ENCODE results near the gene ITPRID1. TPM values are rescaled to one million over a fixed set of nuclear protein-coding genes. Genes with fewer than 3 reads are reported as not detected.

Gene ITPRID1
- total and polyA plus RNA-seq, 2 of the 8 experiments (the other 6 are each of a cell fraction or from before 2014, with no cell fraction given) = 0.09 to 0.47 TPM

DNA sequence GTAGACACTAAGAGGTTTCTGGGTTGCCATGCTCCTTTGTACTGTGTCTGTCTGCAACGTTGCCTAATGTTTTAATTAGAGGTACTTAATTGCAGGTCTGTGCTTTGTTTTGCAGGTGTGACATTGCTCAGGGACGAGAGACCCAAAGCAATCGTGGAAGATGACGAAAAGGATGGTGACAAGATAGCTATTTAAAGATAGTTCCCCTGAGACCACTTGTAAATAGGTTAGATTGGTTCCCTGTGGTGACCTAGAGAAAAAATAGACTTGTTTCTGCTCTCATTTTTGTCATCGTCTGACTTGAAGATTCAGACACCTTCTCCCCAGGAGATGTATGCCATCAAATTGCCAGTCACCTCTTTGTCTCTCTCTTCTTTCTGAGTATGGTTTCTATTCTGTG, 193.2 kb downstream of the ITPRID1 start (continued):
- TF ChIP-seq, protein P1, sequence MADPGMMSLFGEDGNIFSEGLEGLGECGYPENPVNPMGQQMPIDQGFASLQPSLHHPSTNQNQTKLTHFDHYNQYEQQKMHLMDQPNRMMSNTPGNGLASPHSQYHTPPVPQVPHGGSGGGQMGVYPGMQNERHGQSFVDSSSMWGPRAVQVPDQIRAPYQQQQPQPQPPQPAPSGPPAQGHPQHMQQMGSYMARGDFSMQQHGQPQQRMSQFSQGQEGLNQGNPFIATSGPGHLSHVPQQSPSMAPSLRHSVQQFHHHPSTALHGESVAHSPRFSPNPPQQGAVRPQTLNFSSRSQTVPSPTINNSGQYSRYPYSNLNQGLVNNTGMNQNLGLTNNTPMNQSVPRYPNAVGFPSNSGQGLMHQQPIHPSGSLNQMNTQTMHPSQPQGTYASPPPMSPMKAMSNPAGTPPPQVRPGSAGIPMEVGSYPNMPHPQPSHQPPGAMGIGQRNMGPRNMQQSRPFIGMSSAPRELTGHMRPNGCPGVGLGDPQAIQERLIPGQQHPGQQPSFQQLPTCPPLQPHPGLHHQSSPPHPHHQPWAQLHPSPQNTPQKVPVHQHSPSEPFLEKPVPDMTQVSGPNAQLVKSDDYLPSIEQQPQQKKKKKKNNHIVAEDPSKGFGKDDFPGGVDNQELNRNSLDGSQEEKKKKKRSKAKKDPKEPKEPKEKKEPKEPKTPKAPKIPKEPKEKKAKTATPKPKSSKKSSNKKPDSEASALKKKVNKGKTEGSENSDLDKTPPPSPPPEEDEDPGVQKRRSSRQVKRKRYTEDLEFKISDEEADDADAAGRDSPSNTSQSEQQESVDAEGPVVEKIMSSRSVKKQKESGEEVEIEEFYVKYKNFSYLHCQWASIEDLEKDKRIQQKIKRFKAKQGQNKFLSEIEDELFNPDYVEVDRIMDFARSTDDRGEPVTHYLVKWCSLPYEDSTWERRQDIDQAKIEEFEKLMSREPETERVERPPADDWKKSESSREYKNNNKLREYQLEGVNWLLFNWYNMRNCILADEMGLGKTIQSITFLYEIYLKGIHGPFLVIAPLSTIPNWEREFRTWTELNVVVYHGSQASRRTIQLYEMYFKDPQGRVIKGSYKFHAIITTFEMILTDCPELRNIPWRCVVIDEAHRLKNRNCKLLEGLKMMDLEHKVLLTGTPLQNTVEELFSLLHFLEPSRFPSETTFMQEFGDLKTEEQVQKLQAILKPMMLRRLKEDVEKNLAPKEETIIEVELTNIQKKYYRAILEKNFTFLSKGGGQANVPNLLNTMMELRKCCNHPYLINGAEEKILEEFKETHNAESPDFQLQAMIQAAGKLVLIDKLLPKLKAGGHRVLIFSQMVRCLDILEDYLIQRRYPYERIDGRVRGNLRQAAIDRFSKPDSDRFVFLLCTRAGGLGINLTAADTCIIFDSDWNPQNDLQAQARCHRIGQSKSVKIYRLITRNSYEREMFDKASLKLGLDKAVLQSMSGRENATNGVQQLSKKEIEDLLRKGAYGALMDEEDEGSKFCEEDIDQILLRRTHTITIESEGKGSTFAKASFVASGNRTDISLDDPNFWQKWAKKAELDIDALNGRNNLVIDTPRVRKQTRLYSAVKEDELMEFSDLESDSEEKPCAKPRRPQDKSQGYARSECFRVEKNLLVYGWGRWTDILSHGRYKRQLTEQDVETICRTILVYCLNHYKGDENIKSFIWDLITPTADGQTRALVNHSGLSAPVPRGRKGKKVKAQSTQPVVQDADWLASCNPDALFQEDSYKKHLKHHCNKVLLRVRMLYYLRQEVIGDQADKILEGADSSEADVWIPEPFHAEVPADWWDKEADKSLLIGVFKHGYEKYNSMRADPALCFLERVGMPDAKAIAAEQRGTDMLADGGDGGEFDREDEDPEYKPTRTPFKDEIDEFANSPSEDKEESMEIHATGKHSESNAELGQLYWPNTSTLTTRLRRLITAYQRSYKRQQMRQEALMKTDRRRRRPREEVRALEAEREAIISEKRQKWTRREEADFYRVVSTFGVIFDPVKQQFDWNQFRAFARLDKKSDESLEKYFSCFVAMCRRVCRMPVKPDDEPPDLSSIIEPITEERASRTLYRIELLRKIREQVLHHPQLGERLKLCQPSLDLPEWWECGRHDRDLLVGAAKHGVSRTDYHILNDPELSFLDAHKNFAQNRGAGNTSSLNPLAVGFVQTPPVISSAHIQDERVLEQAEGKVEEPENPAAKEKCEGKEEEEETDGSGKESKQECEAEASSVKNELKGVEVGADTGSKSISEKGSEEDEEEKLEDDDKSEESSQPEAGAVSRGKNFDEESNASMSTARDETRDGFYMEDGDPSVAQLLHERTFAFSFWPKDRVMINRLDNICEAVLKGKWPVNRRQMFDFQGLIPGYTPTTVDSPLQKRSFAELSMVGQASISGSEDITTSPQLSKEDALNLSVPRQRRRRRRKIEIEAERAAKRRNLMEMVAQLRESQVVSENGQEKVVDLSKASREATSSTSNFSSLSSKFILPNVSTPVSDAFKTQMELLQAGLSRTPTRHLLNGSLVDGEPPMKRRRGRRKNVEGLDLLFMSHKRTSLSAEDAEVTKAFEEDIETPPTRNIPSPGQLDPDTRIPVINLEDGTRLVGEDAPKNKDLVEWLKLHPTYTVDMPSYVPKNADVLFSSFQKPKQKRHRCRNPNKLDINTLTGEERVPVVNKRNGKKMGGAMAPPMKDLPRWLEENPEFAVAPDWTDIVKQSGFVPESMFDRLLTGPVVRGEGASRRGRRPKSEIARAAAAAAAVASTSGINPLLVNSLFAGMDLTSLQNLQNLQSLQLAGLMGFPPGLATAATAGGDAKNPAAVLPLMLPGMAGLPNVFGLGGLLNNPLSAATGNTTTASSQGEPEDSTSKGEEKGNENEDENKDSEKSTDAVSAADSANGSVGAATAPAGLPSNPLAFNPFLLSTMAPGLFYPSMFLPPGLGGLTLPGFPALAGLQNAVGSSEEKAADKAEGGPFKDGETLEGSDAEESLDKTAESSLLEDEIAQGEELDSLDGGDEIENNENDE (IDR thresholded peaks at IDR 0.05; ENCODE audit: insufficient replicate concordance, low read length) = no peak
- no peak for TF ChIP-seq TBP (IDR thresholded peaks at IDR 0.05; ENCODE audit: low read depth, low read length)
